Colonic mucosa (tissue), 4 donors: ENCODE measurements around the gene SECISBP2. TPM values are rescaled to one million over a fixed set of nuclear protein-coding genes. Genes with fewer than 3 reads are reported as not detected.
"Not testable (repeated sequence)": the region's sequence is repeated elsewhere in the genome, so short reads cannot be mapped to it uniquely, and the experiment has no call there.

Experiments
- DNase-seq: peaks from one replicate; pipeline ENCODE4 v3.0.0-alpha.2; 2020
- H3K27ac ChIP-seq: fragments of 200-600 bp; one replicate; pipeline ENCODE4 v1.8.0; 2021
- H3K27me3 ChIP-seq: fragments of 200-600 bp; one replicate; pipeline ENCODE4 v1.8.0; 2021
- H3K36me3 ChIP-seq: fragments of 200-600 bp; one replicate; pipeline ENCODE4 v1.8.0; 2021
- H3K4me1 ChIP-seq: fragments of 200-600 bp; one replicate; pipeline ENCODE4 v1.8.0; 2021; ENCODE audit warnings: mild to moderate bottlenecking
- H3K4me3 ChIP-seq: fragments of 200-600 bp; one replicate; pipeline ENCODE4 v1.8.0; 2021
- H3K9ac ChIP-seq, 2 donors: one replicate each; pipeline ENCODE4 v1.7.0; 2013; ENCODE audit warnings: control low read depth in 2 of 2, low read depth in 2 of 2, low read length in 2 of 2
- H3K9me3 ChIP-seq: fragments of 200-600 bp; one replicate; pipeline ENCODE4 v1.8.0; 2021
- intact Hi-C: fragments of 100-400 bp; cut with DNase I; formaldehyde crosslinking; loops from one replicate; pipeline ENCODE4 v1.14.1; 2022
- total RNA-seq, 2 donors: library from RNA; stranded (reverse); fragmentation: NEBNext Ultra II Directional in 1 of 2; extraction: Animal tissue kit (Norgen Biotek cat#: 25700) in 1 of 2; gene quantifications; one replicate each; pipeline ENCODE4 v1.2.1, GENCODE V29; 2021
- TF ChIP-seq, protein P1 (sequence below): fragments of 200-600 bp; IDR thresholded peaks from one replicate; pipeline ENCODE4 v1.8.0; 2022; ENCODE audit warnings: antibody characterized with exemption, mild to moderate bottlenecking
- donor health status: healthy.
- donor health status: DM: no; HTN: no; CAD: no.
- donor health status: DM: no; HTN: no; CAD: no.

SECISBP2 gene
- total RNA-seq, 2 donors from 2014 or later: 37.6 to 42.2 TPM

DNA sequence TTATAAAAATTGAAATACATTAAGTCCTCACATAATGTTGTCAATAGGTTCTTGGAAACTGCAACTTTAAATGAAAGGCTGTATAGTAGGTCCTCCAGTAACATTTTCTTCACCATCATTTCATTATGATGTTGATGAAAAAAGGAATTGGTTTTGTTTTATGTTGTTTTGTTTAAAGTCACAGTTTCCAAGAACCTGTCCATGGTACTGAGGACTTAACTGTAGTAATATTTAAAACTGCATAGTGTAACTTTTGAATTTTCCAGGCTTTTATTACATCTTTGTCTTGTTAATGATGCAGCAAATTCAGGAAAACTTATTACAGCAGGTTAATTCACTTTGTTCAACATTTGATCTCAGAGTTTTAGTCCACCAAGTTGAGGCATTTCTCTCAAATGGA lies 11.6 kb downstream of the SECISBP2 start:
- intact Hi-C loops: no loop called here
- H3K27me3 ChIP-seq: no peaks in the 10 kb centered on the region
- no peak for DNase-seq
- TF ChIP-seq, protein P1, sequence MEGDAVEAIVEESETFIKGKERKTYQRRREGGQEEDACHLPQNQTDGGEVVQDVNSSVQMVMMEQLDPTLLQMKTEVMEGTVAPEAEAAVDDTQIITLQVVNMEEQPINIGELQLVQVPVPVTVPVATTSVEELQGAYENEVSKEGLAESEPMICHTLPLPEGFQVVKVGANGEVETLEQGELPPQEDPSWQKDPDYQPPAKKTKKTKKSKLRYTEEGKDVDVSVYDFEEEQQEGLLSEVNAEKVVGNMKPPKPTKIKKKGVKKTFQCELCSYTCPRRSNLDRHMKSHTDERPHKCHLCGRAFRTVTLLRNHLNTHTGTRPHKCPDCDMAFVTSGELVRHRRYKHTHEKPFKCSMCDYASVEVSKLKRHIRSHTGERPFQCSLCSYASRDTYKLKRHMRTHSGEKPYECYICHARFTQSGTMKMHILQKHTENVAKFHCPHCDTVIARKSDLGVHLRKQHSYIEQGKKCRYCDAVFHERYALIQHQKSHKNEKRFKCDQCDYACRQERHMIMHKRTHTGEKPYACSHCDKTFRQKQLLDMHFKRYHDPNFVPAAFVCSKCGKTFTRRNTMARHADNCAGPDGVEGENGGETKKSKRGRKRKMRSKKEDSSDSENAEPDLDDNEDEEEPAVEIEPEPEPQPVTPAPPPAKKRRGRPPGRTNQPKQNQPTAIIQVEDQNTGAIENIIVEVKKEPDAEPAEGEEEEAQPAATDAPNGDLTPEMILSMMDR: no peak
- H3K27ac ChIP-seq: no peak overlapping the region
- no peaks in the 10 kb centered on the region for H3K9me3 ChIP-seq
- no peaks in the 10 kb centered on the region for H3K4me1 ChIP-seq
- peaks cover 36% of the 10 kb centered on the region for H3K36me3 ChIP-seq
- H3K9ac ChIP-seq: no peak overlapping the region
- no peak overlapping the region for H3K4me3 ChIP-seq

DNA sequence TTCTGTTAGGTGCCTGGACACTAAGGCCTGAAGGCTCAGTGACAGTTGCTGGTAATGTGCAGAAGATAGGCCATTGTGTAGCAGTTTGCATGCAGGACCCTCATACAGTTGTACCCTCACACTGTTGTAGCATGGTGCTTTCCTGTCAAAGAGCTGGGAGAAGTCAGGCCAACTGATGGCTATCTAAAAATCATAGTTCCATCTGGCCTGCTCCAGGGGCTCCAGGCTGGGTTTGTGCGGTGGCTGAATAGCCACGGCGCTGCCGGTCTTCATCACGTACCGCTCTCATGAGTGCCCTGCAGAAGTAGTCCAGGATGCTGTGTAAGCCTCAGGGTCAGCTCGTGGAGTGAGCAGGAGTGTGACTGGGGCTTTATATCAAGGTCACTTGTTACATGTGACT lies 12.2 kb downstream of the SECISBP2 start:
- H3K9me3 ChIP-seq: no peaks in the 10 kb centered on the region
- no peak overlapping the region for H3K27ac ChIP-seq
- no peaks in the 10 kb centered on the region for H3K4me1 ChIP-seq
- H3K27me3 ChIP-seq: no peaks in the 10 kb centered on the region
- TF ChIP-seq, protein P1: no peak
- intact Hi-C loops: no loop called here
- H3K4me3 ChIP-seq: no peak overlapping the region
- DNase-seq: no peak
- no peak overlapping the region for H3K9ac ChIP-seq
- peaks cover 36% of the 10 kb centered on the region for H3K36me3 ChIP-seq

DNA sequence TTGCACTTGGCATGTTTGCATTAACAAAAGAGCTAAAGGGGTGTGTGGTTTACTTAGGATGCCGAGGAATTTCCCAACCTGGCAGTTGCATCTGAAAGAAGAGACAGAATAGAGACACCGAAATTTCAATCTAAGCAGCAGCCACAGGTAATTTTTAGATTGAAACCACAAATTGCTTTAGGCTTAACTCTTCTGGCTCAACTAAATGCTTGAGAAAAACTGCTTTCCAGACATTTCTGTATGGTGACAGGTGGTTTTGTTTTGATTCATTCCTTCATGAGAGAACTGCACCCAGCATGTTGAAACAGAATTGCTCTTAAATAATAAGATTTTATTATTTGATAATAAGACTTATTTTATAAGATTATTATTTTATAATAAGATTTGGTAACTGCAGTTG lies 21.5 kb downstream of the SECISBP2 start:
- intact Hi-C loops: no loop called here
- Histone ChIP-seq H3K4me3 (no peak overlapping the region), H3K27me3 (no peaks in the 10 kb centered on the region), H3K9ac (no peak overlapping the region), H3K36me3 (no peaks in the 10 kb centered on the region), H3K27ac (no peak overlapping the region), H3K9me3 (no peaks in the 10 kb centered on the region), H3K4me1 (no peaks in the 10 kb centered on the region)
- DNase-seq: no peak
- TF ChIP-seq, protein P1: no peak

DNA sequence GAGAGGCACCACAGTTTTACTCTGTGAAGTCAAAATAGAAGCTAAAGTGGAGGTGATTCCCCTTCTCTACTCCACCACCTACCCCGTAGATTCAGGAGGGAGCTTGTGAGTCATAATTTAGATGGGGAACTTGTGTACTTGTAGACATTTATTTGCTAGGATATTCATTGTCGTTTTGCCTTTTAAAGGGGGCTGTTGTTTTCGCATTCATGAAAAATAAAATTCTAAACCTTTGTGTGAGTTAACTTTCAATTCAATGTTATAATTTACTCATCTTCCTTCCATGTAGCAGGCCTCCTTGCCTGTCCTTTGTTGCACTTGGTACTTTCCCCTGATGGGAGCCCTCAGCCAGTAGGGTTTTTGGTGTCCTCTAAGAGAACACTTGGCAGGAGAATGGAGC lies 22.0 kb downstream of the SECISBP2 start:
- H3K27me3 ChIP-seq: no peaks in the 10 kb centered on the region
- no peak overlapping the region for H3K27ac ChIP-seq
- H3K36me3 ChIP-seq: no peaks in the 10 kb centered on the region
- TF ChIP-seq, protein P1: no peak
- H3K4me3 ChIP-seq: no peak overlapping the region
- intact Hi-C loops: no loop called here
- no peak for DNase-seq
- no peak overlapping the region for H3K9ac ChIP-seq
- no peaks in the 10 kb centered on the region for H3K9me3 ChIP-seq
- no peaks in the 10 kb centered on the region for H3K4me1 ChIP-seq

DNA sequence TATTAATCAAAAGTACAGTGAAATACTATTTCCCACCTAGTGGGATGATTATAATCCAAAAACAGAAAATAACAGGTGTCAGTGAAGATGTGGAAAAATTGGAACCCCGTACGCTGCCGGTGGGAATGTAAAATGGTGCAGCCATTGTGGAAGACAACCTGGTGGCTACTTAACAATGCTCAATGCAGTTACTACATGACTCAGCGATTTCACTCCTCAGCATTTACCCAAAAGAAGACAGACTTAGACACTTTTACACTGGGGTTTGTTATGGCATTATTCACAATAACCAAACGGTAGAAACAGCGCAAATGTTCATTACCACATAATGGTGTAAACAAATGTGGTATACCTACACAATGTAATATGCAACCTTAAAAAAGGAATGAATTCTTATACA lies 23.9 kb downstream of the SECISBP2 start:
- DNase-seq: no peak
- H3K9ac ChIP-seq: no peak overlapping the region
- intact Hi-C loops: no loop called here
- H3K4me1 ChIP-seq: no peaks in the 10 kb centered on the region
- H3K36me3 ChIP-seq: no peaks in the 10 kb centered on the region
- TF ChIP-seq, protein P1: no peak
- no peak overlapping the region for H3K27ac ChIP-seq
- H3K27me3 ChIP-seq: no peaks in the 10 kb centered on the region
- no peaks in the 10 kb centered on the region for H3K9me3 ChIP-seq
- no peak overlapping the region for H3K4me3 ChIP-seq

DNA sequence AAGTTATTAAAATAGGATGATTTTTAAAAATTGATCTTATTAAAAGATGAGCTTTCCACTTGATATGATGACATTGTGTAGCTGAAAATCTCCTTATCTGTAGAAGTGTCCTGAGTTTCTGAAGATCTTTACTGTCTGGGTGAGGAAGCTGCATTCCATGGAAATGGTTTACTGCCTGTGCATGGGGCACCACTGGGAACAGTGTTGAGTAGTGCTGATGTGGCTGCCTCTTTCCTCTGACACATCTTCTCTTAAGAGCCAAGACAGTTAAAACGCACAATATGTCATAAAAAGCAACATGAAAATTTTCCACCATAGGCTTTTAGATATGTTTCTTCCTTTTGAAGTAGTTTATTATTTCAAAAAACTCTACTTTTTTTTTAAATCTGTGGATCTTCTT lies 24.6 kb downstream of the SECISBP2 start:
- no peaks in the 10 kb centered on the region for H3K27me3 ChIP-seq
- H3K4me1 ChIP-seq: no peaks in the 10 kb centered on the region
- TF ChIP-seq, protein P1: no peak
- H3K9me3 ChIP-seq: no peaks in the 10 kb centered on the region
- DNase-seq: no peak
- H3K36me3 ChIP-seq: no peaks in the 10 kb centered on the region
- H3K27ac ChIP-seq: no peak overlapping the region
- no peak overlapping the region for H3K9ac ChIP-seq
- no peak overlapping the region for H3K4me3 ChIP-seq
- intact Hi-C loops: no loop called here

DNA sequence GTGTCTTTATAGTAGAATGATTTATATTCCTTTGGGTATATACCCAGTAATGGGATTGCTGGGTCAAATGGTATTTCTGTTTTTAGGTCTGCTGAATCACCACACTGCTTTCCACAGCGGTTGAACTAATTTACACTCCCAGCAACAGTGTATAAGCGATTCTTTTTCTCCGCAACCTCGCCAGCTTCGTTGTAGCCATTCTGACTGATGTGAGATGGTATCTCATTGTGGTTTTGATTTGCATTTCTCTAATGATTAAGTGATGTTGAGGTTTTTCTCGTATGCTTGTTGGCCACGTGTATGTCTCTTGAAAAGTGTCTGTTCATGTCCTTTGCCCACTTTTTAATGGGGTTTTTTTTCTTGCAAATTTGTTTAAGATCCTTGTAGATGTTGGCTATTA lies 25.5 kb downstream of the SECISBP2 start:
- intact Hi-C loops, DNase-seq, H3K9me3 ChIP-seq, H3K9ac ChIP-seq, H3K27ac ChIP-seq, H3K4me3 ChIP-seq, H3K36me3 ChIP-seq, H3K27me3 ChIP-seq, H3K4me1 ChIP-seq: not testable (repeated sequence)
